Smooth muscle cell (in vitro differentiated cells): Measurements from ENCODE around the gene CRYGD. TPM values are rescaled to one million over a fixed set of nuclear protein-coding genes. Genes with fewer than 3 reads are reported as not detected.
A peak's percentile ranks its signal among the peaks of the same experiment; 100 is the strongest.
"Not testable (repeated sequence)": the region's sequence is repeated elsewhere in the genome, so short reads cannot be mapped to it uniquely, and the experiment has no call there.

ENCODE experiments used
- DNase-seq: peaks from one replicate; lab custom pipeline; 2025; ENCODE audit not compliant: unreplicated experiment; lab: John Stamatoyannopoulos, UW
- H2AFZ ChIP-seq: fragments of 200-600 bp; sonication (generic); 2 replicates; pipeline ENCODE4 v1.6.0; 2016; ENCODE audit warnings: antibody characterized with exemption, low read depth, mild to moderate bottlenecking
- H3F3A ChIP-seq: fragments of 200-600 bp; sonication (generic); 2 replicates; pipeline ENCODE4 v1.6.0; 2017; ENCODE audit warnings: antibody characterized with exemption, low read depth
- H3K27ac ChIP-seq: fragments of 200-600 bp; sonication (generic); 2 replicates; pipeline ENCODE4 v1.5.1; 2016; ENCODE audit warnings: low read depth, mild to moderate bottlenecking
- H3K27me3 ChIP-seq: fragments of 200-600 bp; sonication (generic); 2 replicates; pipeline ENCODE4 v1.6.1; 2016; ENCODE audit warnings: low read depth, mild to moderate bottlenecking
- H3K36me3 ChIP-seq: fragments of 200-600 bp; sonication (generic); 2 replicates; pipeline ENCODE4 v1.5.1; 2016; ENCODE audit warnings: low read depth
- H3K4me1 ChIP-seq: fragments of 200-600 bp; sonication (generic); 2 replicates; pipeline ENCODE4 v1.5.1; 2016; ENCODE audit warnings: low read depth
- H3K4me2 ChIP-seq: fragments of 200-600 bp; sonication (generic); 2 replicates; pipeline ENCODE4 v1.6.0; 2016; ENCODE audit warnings: mild to moderate bottlenecking
- H3K4me3 ChIP-seq: fragments of 200-600 bp; sonication (generic); 2 replicates; pipeline ENCODE4 v1.5.1; 2016; ENCODE audit warnings: mild to moderate bottlenecking
- H3K79me2 ChIP-seq: fragments of 200-600 bp; sonication (generic); 2 replicates; pipeline ENCODE4 v1.6.0; 2016; ENCODE audit warnings: low read depth, mild to moderate bottlenecking
- H3K9ac ChIP-seq: fragments of 200-600 bp; sonication (generic); 2 replicates; pipeline ENCODE4 v1.6.0; 2016; ENCODE audit warnings: low read depth
- H3K9me3 ChIP-seq: fragments of 200-600 bp; sonication (generic); replicated peaks from 2 replicates; pipeline ENCODE4 v1.5.1; 2016; ENCODE audit warnings: low read depth
- H4K20me1 ChIP-seq: fragments of 200-600 bp; sonication (generic); 2 replicates; pipeline ENCODE4 v1.6.0; 2016; ENCODE audit warnings: low read depth
- WGBS: methylation state at CpG from one replicate; pipeline ENCODE4 v1.1.7; 2016; ENCODE audit warnings: low lambda C conversion rate; 5-methylcytosine and 5-hydroxymethylcytosine counted together
- polyA plus RNA-seq: library from polyadenylated mRNA; unstranded; fragments of >200 nt; fragmentation: Nextera tagmentation; extraction: Ambion mirVana; gene quantifications from 2 replicates; pipeline ENCODE4 v1.2.1, GENCODE V29; 2016
- total RNA-seq: library from RNA; depleted of rRNA; stranded (reverse); fragments of >200 nt; gene quantifications from 2 replicates; pipeline ENCODE4 v1.2.3, GENCODE V29; 2014
- TF ChIP-seq, protein P1 (sequence below): fragments of 200-600 bp; sonication (generic); IDR thresholded peaks from 2 replicates; pipeline ENCODE4 v1.5.1; 2017; ENCODE audit warnings: borderline replicate concordance, mild to moderate bottlenecking, antibody characterized with exemption; ENCODE audit not compliant: insufficient read depth, poor library complexity, severe bottlenecking

CRYGD gene
- not detected in 2 replicates for total RNA-seq
- not detected in 2 replicates for polyA plus RNA-seq

DNA sequence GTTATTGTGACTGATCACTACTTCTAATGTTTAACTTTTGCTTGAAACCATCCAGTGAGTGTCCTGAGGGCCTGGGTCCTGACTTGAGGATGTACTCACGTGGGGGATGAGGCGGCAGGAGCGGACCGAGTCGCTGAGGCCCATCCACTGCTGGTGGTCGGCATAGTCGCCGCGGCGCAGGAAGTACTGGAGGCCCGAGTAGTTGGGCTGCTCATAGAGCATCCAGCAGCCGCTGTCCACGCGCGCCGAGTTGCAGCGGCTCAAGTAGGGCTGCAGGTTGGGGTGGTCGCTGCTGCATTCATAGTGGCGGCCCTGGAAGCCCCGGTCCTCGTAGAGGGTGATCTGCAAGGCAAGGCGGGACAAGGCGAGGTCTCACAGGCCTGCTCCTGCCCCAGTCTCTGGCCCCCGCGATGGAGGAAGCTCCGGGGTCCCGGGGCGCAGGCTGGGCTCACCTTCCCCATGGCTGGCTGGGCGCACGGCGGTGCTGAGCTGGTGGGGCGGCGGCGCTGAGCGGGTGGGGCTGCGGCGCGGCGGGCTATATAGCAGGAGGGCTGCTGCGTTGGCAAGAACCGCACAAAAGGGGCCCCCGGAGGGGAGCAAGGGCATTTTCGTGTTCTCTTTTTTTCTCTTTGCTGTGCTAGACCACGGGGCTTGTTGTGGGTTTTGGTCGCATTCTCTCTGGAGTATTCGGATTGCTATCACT is at the start of gene CRYGD:
Gene CRYGD, minus strand, starts transcription at position 512 of the 703 bp plus-strand sequence. Its CDS starts 51 bp downstream, at position 461.
- not testable (repeated sequence) for H3K9ac ChIP-seq, H3K36me3 ChIP-seq, H3K27me3 ChIP-seq, H3F3A ChIP-seq, DNase-seq, H3K4me1 ChIP-seq, H3K79me2 ChIP-seq, H2AFZ ChIP-seq, H3K4me3 ChIP-seq, H3K27ac ChIP-seq, H4K20me1 ChIP-seq, H3K9me3 ChIP-seq
- 75% methylated on average over 45 of the region's 46 CpGs for WGBS
- H3K4me2 ChIP-seq = peak within 1 kb of the TSS; percentile 48

DNA sequence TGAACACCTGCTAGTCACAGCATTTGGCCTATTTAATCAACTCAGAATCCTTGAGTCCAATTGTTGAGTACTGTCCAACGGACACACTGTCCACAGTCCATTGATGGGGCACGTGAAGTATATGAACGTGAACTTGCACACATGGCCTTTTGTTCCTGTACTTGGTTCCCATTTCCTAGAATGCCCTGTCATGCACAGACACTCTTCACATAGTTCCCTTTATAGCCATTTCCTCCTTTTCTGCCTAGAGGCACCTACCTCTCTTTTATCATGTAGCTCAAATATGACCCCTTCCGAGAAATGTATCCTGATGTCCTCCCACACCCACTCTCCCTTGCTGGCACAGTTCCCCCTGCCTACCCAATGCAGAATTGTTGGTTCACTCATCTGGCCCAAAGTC is 47.8 kb upstream of the CRYGD start:
- no peaks in the 10 kb centered on the region for H4K20me1 ChIP-seq
- H2AFZ ChIP-seq = no peak overlapping the region
- TF ChIP-seq, protein P1, sequence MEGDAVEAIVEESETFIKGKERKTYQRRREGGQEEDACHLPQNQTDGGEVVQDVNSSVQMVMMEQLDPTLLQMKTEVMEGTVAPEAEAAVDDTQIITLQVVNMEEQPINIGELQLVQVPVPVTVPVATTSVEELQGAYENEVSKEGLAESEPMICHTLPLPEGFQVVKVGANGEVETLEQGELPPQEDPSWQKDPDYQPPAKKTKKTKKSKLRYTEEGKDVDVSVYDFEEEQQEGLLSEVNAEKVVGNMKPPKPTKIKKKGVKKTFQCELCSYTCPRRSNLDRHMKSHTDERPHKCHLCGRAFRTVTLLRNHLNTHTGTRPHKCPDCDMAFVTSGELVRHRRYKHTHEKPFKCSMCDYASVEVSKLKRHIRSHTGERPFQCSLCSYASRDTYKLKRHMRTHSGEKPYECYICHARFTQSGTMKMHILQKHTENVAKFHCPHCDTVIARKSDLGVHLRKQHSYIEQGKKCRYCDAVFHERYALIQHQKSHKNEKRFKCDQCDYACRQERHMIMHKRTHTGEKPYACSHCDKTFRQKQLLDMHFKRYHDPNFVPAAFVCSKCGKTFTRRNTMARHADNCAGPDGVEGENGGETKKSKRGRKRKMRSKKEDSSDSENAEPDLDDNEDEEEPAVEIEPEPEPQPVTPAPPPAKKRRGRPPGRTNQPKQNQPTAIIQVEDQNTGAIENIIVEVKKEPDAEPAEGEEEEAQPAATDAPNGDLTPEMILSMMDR = no peak
- no peak overlapping the region for H3K4me3 ChIP-seq
- no peaks in the 10 kb centered on the region for H3K36me3 ChIP-seq
- no peaks in the 10 kb centered on the region for H3K9me3 ChIP-seq
- H3K79me2 ChIP-seq = no peaks in the 10 kb centered on the region
- no peak overlapping the region for H3K27ac ChIP-seq
- WGBS = 91% methylated on average over 4 of the region's 4 CpGs
- DNase-seq = no peak
- peaks cover 4% of the 10 kb centered on the region for H3K4me1 ChIP-seq
- H3K9ac ChIP-seq = no peak overlapping the region
- H3K27me3 ChIP-seq = no peaks in the 10 kb centered on the region
- no peaks in the 10 kb centered on the region for H3F3A ChIP-seq
- H3K4me2 ChIP-seq = no peak overlapping the region

DNA sequence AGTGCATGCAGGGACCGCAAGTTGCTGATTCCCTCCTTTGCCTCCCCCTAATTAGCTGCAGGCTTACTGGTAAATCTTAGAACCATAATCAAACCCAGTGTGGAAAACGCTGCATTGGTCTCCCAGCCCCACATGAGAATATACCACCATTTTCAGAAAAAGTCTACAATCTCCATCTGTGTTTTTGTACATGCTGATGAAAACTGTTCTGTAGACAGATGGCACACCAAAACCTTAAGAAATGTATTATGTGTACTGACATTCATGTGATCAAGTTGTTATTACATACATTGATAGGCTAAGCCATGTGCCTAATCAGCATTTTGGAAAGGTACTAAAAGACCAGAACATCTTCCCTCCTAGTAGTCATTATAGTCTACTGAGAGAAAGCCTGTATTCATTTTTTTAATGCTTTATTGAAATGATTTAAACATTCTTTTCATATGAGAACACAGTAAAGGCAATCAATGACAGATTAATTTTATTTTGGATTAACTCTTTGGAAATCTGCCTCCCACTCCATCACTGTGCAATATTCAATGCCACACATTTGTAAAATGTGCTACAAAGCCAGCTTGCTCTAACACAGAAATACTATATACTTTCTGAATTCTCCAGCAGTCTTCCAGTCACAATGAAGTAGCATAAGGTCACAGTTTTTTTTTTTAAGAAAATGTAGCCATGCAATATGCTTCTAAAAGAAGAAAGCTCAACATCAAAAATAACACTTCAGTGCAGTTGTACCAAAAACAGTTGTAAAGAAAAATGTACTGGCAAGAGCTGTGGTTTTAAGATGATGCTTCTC is 40.8 kb upstream of the CRYGD start:
- Histone ChIP-seq H2AFZ (no peak overlapping the region), H3K4me3 (no peak overlapping the region), H3K27ac (no peak overlapping the region), H3K4me2 (no peak overlapping the region), H3K4me1 (no peaks in the 10 kb centered on the region), H3K9ac (no peak overlapping the region), H4K20me1 (no peaks in the 10 kb centered on the region), H3K36me3 (no peaks in the 10 kb centered on the region), H3F3A (no peaks in the 10 kb centered on the region), H3K9me3 (no peaks in the 10 kb centered on the region), H3K79me2 (no peaks in the 10 kb centered on the region), H3K27me3 (peaks cover 4% of the 10 kb centered on the region)
- 92% methylated on average over 2 of the region's 2 CpGs for WGBS
- DNase-seq = no peak
- TF ChIP-seq, protein P1 = no peak

DNA sequence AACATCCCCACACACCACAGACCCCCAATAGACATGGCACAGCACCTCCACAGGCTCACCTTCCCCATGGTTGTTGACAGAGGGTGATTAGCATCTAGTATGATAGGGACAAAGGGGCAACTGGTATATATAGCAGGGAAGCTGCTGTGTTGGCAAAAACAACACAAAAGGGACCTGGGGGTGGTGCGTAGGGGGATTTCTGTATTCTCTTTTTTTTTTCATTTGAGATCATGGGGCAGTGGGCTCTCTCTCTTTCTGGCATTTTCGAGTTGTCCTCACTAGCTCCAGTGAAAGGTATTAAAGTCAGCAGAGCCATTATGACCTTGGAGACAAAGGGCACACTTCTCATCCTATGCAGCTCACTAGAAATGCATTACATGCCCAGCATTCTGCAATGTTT is 39.2 kb upstream of the CRYGD start, which contains the start of gene CRYGA:
Gene CRYGA, minus strand, starts transcription at position 101 of the 400 bp plus-strand sequence. Its CDS starts 33 bp downstream, at position 68.
- no peak for DNase-seq
- Histone ChIP-seq H3K27ac (no peak within 1 kb of the TSS), H3K9ac (no peak within 1 kb of the TSS), H3K36me3 (no peaks in the 10 kb centered on the region), H4K20me1 (no peaks in the 10 kb centered on the region), H3K27me3 (peaks cover 4% of the 10 kb centered on the region), H3K4me1 (no peaks in the 10 kb centered on the region), H3F3A (no peaks in the 10 kb centered on the region), H3K4me3 (no peak within 1 kb of the TSS), H3K9me3 (no peaks in the 10 kb centered on the region), H2AFZ (no peak within 1 kb of the TSS), H3K4me2 (no peak within 1 kb of the TSS), H3K79me2 (no peaks in the 10 kb centered on the region)
- TF ChIP-seq, protein P1 = no peak
- WGBS = 85% methylated on average over 2 of the region's 2 CpGs
